Measurements from ENCODE around the gene GDA. TPM values are rescaled to one million over a fixed set of nuclear protein-coding genes. Genes with fewer than 3 reads are reported as not detected.

The GDA gene
- total RNA-seq, 1 experiment from 2014 or later, result 49.4 TPM

DNA sequence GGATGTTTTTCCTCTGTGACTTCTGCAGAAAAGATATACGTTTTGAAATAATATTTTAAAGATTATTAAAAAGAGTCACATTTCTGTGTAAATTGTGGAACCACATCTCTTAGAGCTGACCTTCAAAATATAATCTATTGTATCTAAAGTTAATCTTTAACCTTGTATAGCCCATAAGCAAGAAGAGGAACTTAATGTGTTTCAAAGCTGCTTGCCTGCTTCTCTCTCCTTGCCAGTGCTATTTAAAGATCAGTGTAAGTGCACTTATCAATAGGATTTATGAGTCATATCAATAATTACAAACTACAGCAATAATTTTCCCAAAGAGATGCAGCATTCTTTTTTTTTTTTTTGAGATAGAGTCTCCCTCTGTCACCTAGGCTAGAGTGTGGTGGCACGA is 29.4 kb upstream of the GDA start:
- H3K4me2 ChIP-seq (ENCODE audit: low read length), result no peak overlapping the region
- no peaks in the 10 kb centered on the region for H3K9me2 ChIP-seq (ENCODE audit: insufficient read depth)
- no peaks in the 10 kb centered on the region for H3K9me3 ChIP-seq (ENCODE audit: control insufficient read depth in 1 of 2, insufficient read depth in 1 of 2, low read depth in 1 of 2, low read length in 2 of 2)
- no peak for ATAC-seq
- H4K20me1 ChIP-seq (ENCODE audit: insufficient read depth), result no peaks in the 10 kb centered on the region
- no peak overlapping the region for H3K27ac ChIP-seq (ENCODE audit: low read depth, low read length)
- H3K9ac ChIP-seq (ENCODE audit: low read length), result no peak overlapping the region
- no peak for DNase-seq (ENCODE audit: low read depth, low spot score)
- BruUV-seq (replicated peaks), result no TSS peak
- ChIA-PET POLR2A (interaction anchor here (1.0 kb wide), 1 partner anchor 17 kb away, joined by 3 read pairs; no protein-coding TSS in a partner anchor), CTCF (no interaction called here), RAD21 (ENCODE audit: low non-redundant PET in 1 of 2, low total read pairs in 2 of 2, uncharacterized antibody in 2 of 2, unreplicated experiment in 2 of 2) (no interaction called here)
- no peaks in the 10 kb centered on the region for H3K36me3 ChIP-seq (ENCODE audit: control insufficient read depth in 1 of 2, insufficient read depth in 2 of 2, low read length in 2 of 2)
- TF ChIP-seq YY1 (IDR thresholded peaks at IDR 0.05; ENCODE audit: extremely low read depth, insufficient replicate concordance, low read depth, low read length) (no peak), JUND (IDR thresholded peaks at IDR 0.05) (no peak), MAX (IDR thresholded peaks at IDR 0.05) (no peak), POLR2A (IDR thresholded peaks at IDR 0.05; ENCODE audit: borderline replicate concordance, extremely low read depth, insufficient read depth, insufficient read length) (no peak), RAD21 (IDR thresholded peaks at IDR 0.05; ENCODE audit: low read depth) (no peak), SRF (IDR thresholded peaks at IDR 0.05; ENCODE audit: low read depth) (no peak), ZBTB33 (IDR thresholded peaks at IDR 0.05; ENCODE audit: extremely low read depth, insufficient replicate concordance, low read length) (no peak), EZH2 (IDR thresholded peaks at IDR 0.05) (no peak), CBX3 (IDR thresholded peaks at IDR 0.05; ENCODE audit: low read depth) (no peak), REST (IDR thresholded peaks at IDR 0.05; ENCODE audit: low read depth) (no peak), FOSL1 (IDR thresholded peaks at IDR 0.05; ENCODE audit: low read depth) (no peak), POLR2AphosphoS5 (IDR thresholded peaks at IDR 0.05; ENCODE audit: low read depth, low read length) (no peak)
- H3K4me3 ChIP-seq (replicated peaks in 1 of 2; ENCODE audit: low read depth in 1 of 2, low read length in 2 of 2), result no peak overlapping the region
- no peak overlapping the region for H2AFZ ChIP-seq (ENCODE audit: low read depth, low read length, poor library complexity, severe bottlenecking)
- no peaks in the 10 kb centered on the region for H3K4me1 ChIP-seq (ENCODE audit: control insufficient read depth in 1 of 2, insufficient read depth in 2 of 2, low read length in 2 of 2)
- intact Hi-C loops (cut with micrococcal nuclease), result no loop called here
- no peaks in the 10 kb centered on the region for H3K79me2 ChIP-seq (ENCODE audit: insufficient read depth, low read length)
- H3K27me3 ChIP-seq (ENCODE audit: insufficient read depth, low read length), result no peaks in the 10 kb centered on the region
